Regular cardiac myocyte (primary cell): ENCODE measurements around the gene XRCC1. TPM values are rescaled to one million over a fixed set of nuclear protein-coding genes. Genes with fewer than 3 reads are reported as not detected.

ENCODE experiments used
- total RNA-seq: library from RNA; depleted of rRNA; stranded (reverse); fragments of >200 nt; gene quantifications from 2 replicates; pipeline ENCODE4 v1.2.3, GENCODE V29; 2014

The XRCC1 gene, protein sequence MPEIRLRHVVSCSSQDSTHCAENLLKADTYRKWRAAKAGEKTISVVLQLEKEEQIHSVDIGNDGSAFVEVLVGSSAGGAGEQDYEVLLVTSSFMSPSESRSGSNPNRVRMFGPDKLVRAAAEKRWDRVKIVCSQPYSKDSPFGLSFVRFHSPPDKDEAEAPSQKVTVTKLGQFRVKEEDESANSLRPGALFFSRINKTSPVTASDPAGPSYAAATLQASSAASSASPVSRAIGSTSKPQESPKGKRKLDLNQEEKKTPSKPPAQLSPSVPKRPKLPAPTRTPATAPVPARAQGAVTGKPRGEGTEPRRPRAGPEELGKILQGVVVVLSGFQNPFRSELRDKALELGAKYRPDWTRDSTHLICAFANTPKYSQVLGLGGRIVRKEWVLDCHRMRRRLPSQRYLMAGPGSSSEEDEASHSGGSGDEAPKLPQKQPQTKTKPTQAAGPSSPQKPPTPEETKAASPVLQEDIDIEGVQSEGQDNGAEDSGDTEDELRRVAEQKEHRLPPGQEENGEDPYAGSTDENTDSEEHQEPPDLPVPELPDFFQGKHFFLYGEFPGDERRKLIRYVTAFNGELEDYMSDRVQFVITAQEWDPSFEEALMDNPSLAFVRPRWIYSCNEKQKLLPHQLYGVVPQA
- total RNA-seq: 13.0 and 19.4 TPM in 2 replicates

DNA sequence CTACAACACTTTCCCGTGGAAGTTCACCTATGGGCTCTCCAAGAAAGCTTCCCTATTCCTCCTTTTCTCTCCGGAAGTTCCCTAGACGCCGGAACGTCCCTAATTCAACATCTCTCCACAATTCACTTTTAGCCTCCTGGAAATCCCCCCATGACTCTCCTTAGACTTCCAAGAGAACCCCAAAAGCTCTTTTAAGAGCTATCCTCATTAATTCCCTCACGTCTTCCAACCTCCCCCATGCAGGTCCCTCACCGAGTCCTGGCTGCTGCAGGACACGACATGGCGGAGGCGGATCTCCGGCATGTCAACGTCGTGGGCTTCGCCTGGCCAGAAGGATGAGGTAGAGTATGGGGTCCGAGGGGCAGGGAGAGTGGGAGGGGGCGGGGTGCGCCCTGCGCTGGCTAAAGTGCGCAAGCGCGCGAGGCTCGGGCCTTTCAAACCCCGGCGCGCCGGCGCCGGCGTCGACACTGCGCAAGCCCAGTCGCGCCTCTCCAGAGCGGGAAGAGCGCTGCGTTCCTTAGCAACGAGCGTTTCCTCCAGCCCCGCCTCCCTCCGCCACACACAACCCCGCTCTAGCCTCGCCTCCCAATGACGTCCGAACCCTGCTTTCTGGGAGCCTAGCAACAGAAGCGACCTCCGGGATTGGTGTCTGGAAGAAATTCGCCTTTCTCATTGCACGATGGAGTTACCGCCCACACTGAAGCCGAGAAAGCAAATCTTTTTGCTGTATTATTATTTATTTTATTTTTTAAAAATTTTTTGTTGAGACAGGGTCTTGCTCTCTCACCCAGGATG, at the start of gene XRCC1, which contains the start of gene PINLYP:
TSS of gene XRCC1 (minus strand) at position 372 of the 795 bp plus-strand sequence. CDS start at position 303, 69 bp downstream.
TSS of gene PINLYP (plus strand) at position 646 of the 795 bp plus-strand sequence. CDS start 1,391 bp downstream, outside the sequence.

DNA sequence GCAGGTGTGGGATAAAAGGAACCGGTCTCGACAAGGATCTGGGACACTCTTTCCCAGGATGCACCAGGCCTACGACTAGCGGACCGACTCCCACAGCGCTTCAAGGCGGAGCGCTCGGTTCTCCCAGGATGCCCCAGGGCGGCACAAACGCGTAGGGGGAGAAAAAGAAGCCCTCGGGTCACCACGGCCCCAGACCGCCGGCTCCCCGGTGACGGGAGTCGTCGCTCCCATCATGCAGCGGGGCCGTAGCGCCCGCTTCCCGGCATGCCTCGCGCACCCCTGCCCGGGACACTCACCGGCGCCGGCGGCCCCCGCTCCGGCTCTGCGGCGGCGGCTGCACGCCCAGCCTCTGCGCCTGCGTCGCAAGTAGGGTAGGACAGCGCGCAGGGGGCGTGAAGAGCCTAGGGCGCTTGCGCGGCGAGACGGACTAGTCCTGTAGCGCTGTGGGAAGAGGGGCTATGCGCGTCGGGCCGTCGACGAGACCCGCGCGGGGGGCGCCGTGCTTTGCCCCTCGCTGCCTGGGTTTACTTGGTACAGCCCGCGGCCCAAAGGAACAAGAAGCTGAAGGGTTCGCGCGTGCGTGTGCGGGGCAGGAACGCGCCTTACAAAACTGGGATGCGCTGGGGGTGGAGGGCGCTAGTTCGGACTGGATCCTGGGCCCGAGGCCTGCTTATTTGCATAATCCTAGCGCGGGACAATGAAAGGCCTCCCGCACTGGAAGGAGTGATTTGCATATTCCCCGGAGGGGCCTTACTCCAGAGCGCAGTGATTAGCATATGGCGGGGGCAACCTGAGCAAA, 44.1 kb upstream of the XRCC1 start, which contains the start of gene ZNF428:
TSS of gene ZNF428 (minus strand) at position 368 of the 799 bp plus-strand sequence. CDS start 5,325 bp downstream, outside the sequence.

DNA sequence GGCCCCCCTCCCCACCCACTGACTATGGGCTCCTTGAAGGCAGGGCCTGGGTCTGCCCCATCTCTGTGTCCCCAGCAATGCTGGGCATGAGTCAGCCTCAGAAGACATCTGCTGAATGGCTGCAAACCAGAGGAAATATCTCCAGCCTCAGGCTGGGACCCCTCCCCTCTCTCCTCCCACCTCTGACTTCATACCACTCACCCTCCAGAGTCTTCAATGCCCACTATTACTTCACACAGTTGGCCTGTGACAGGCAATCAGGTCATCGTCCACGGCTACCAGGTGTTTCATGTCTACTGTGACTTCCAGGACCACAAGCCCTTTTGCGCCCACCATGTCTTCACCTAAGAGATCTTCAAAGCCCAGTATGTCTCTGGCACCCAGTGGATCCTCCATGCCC, 36.5 kb upstream of the XRCC1 start, which contains the start of gene SRRM5:
TSS of gene SRRM5 (plus strand) at position 301 of the 400 bp plus-strand sequence. CDS start at position 335, 34 bp downstream.

DNA sequence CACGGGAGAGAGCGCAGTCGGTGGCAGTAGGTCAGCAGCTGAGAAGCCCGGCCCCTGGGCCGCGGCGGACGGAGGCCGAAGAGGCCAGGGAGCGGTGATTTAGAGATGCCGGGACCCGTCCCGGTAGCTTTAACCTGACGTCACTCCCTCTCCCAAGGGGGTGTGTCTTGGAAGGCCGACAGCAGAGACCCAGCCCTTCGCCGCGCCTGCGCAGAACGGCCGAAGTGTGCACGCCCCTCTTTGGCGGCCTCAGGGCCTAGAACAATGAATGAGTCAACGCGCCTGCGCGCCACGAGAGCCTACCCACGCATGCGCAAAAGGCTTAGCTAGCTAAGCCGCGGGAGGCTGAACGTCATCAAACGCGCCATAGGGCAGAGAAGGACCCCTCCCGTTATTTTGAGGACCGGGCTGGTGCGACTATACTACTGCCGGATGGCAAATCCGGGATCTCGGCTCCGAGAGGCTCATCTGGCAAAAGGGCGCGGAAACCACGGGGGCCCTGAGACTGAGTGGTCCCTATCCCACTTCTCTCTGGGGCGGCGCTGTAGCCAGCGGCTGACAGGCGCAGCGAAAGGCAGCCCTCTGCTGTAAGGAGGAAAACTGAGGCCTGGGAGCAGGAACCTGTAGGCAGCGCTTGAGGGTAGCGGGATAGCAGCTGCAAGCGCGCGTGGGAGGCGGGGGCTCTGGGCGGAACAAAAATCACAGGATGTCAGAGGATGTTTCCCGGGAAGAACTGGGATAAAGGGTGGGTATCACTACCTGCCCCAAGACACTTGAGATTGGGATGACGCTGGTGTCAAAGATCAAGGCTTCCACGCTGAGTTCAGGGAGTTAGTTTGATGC, 20.9 kb upstream of the XRCC1 start, which contains the start of the genes IRGQ and ZNF576:
TSS of gene IRGQ (minus strand) at position 136 of the 843 bp plus-strand sequence. CDS start 796 bp downstream, outside the sequence.
TSS of gene ZNF576 (plus strand) at position 597 of the 843 bp plus-strand sequence. CDS start 514 bp downstream, outside the sequence.

DNA sequence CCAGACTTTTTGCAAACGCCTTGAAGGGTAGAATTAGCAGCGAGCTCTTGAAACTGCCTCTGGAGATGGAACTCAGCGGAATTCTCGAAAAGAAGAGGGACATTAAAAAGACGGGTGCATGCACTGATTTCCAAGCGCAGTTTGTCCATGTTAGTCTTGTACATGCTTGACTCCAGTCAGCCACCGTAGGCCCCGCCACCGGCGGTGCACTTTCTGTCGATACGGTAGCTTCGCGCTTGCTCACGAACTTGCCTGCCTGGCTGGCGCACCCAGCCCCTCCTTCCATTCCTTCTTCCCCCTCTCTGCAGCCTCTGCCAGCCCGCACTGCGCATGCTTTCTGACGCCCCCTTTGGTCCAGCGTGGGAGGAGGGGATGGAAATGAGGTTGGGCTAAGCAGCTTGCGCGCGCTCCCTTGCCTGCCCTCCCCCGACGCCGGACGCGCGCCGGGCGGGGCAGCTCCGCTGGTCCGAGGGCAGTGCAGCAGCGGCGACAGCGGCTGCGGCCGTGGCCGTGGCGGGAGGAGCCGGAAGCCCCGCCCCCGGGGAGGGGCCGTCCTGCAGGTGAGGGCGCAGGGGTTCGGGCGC, 42.3 kb downstream of the XRCC1 start, which contains the start of gene ZNF575:
TSS of gene ZNF575 (plus strand) at position 227 of the 584 bp plus-strand sequence. CDS start 1,235 bp downstream, outside the sequence.

DNA sequence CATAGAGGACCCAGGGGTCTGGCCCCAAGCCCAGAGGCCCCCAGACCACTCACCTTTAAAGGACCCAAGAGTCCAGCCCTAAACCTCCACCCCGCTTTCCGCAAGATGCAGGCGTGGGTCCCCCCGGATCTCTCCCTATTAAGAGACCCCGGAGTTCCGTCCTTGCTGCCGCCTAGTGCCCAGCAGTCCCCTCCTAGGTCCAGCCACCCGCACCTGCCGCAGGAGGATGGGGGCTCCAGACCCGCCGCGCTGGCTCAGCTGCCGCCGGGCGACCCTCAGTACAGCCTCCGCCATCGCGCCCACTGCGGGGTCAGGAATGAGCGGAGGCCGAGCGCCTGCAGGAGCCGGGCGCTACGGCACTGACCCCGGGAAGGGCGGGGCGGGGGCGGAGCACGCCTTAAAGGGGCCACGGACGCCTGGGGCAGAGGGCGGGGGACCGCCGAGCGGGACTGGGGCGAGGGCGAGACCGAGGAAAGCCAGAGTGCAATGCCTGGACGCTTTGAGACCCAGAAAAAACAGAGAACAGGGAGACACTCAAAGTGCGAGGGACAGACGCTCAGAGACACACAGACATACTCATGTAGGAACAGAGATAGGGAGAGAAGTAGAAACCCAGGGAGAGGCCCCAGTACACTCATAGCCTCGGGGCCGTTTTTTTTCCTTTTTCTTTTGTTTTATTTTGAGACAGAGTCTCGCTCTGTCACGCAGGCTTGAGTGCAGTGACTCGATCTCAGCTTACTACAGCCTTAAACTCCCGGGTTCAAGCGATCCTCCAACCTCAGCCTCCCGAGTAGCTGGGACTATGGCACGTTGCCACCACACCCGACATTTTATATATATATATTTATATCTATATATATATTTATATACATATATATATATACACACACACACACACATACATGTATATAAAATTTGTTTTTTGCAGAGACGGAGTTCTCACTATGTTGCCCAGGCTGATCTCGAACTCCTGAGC, 48.2 kb downstream of the XRCC1 start, which contains the start of gene ETHE1:
TSS of gene ETHE1 (minus strand) at position 318 of the 976 bp plus-strand sequence. CDS start at position 294, 24 bp downstream.

DNA sequence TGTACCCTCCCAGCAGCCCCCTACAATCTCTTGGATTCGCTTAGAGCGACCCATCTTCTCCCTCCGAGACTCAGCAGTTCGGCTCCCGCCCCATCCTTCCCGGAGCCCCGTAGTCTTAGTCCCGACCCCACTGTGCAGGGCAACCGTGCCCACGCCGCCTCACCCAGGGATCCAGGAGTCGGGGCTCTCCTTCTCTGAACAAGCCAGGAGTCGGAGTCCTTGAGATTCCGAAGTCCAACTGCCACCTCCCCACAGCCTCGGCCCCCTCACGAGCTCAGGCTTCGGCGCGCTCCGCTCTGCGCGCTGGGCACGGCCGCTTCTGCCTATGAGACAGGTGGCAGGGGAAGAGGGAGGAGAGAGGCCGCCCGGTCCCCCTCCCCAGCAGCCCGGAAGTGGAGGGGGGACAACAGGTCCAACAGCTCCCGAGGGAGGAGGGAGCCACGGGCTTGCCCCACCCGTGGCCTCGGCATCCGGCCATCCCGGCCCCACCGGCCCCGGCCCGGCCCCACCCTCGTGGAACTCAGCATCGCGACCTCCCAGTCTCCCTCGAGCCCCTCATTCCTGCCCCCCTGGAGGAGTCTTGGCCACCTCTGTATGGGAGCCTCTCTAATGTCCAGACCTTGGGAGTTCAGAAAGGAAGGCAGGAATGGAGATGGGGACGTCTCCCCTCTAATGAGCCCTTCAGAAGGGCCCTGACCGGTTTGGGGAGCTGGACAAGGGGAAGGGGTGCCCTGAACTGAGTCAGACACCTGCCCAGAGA, 70.7 kb downstream of the XRCC1 start, which contains the start of gene PHLDB3:
TSS of gene PHLDB3 (minus strand) at position 321 of the 760 bp plus-strand sequence. CDS start 628 bp downstream, outside the sequence.

Other genes with a start within 250 kb of the XRCC1 start
- gene CD177, start 221.8 kb downstream of the XRCC1 start, total RNA-seq: under 0.01 and 0.28 TPM in 2 replicates
- gene TEX101, start 160.6 kb downstream of the XRCC1 start, total RNA-seq: not detected in 2 replicates
- under 0.01 and 0.28 TPM in 2 replicates for gene LYPD3, start 109.9 kb downstream of the XRCC1 start, total RNA-seq
- 10.5 and 22.3 TPM in 2 replicates for gene PHLDB3, start 70.8 kb downstream of the XRCC1 start, total RNA-seq
- gene ETHE1, start 48.3 kb downstream of the XRCC1 start, total RNA-seq: 75.3 and 94.1 TPM in 2 replicates
- under 0.01 and 0.28 TPM in 2 replicates for gene ZNF575, start 42.3 kb downstream of the XRCC1 start, total RNA-seq
- 2.0 and 2.5 TPM in 2 replicates for gene PINLYP, start 274 bp upstream of the XRCC1 start, total RNA-seq
- 14.9 and 19.9 TPM in 2 replicates for gene IRGQ, start 20.6 kb upstream of the XRCC1 start, total RNA-seq
- gene ZNF576, start 21.1 kb upstream of the XRCC1 start, total RNA-seq: 9.6 and 14.6 TPM in 2 replicates
- gene SRRM5, start 36.6 kb upstream of the XRCC1 start, total RNA-seq: not detected in 2 replicates
- gene ZNF428, start 44.1 kb upstream of the XRCC1 start, total RNA-seq: 28.2 and 35.0 TPM in 2 replicates
- 4.2 and 6.8 TPM in 2 replicates for gene CADM4, start 64.3 kb upstream of the XRCC1 start, total RNA-seq
- 92.2 and 136 TPM in 2 replicates for gene PLAUR, start 94.6 kb upstream of the XRCC1 start, total RNA-seq
- gene IRGC, start 140.5 kb upstream of the XRCC1 start, total RNA-seq: not detected in 2 replicates
- gene SMG9, start 179.4 kb upstream of the XRCC1 start, total RNA-seq: 4.8 and 6.8 TPM in 2 replicates
- gene KCNN4, start 205.4 kb upstream of the XRCC1 start, total RNA-seq: 3.8 and 4.5 TPM in 2 replicates
- 0.19 and 2.8 TPM in 2 replicates for gene LYPD5, start 226.9 kb upstream of the XRCC1 start, total RNA-seq